NCI-H146 treated with DMSO at 0.1 percent for 48 hours (cell line): Measurements from ENCODE around the gene CEP128.

ENCODE experiments used
- DNase-seq: peaks from one replicate; lab custom pipeline; 2025; ENCODE audit not compliant: unreplicated experiment; lab: John Stamatoyannopoulos, UW

The CEP128 gene

GRCh38 chr14:80941241-80942185 is at the start of gene CEP128:
Gene CEP128 (minus strand): TSS chr14:80941738.
- DNase-seq: peak; percentile 89

GRCh38 chr14:80988735-80989429 is 47.3 kb upstream of the CEP128 start:
- DNase-seq: no peak

GRCh38 chr14:80988192-80988591 is 46.7 kb upstream of the CEP128 start:
- no peak for DNase-seq

- DNase-seq: peak; percentile 14
Observed at GRCh38 chr14:80987235-80988032, 45.9 kb upstream of the CEP128 start.

GRCh38 chr14:80982711-80983110 is 41.2 kb upstream of the CEP128 start:
- no peak for DNase-seq

- no peak for DNase-seq
Observed at GRCh38 chr14:80981673-80982072, 40.1 kb upstream of the CEP128 start.

- DNase-seq: no peak
Observed at GRCh38 chr14:80981156-80981555, 39.6 kb upstream of the CEP128 start.

GRCh38 chr14:80979951-80980350 is 38.4 kb upstream of the CEP128 start:
- no peak for DNase-seq

GRCh38 chr14:80978403-80978802 is 36.9 kb upstream of the CEP128 start:
- no peak for DNase-seq

GRCh38 chr14:80977221-80977620 is 35.7 kb upstream of the CEP128 start:
- DNase-seq: no peak

GRCh38 chr14:80974679-80975078 is 33.1 kb upstream of the CEP128 start:
- no peak for DNase-seq

GRCh38 chr14:80973931-80974641 is 32.5 kb upstream of the CEP128 start:
- no peak for DNase-seq

- no peak for DNase-seq
Observed at GRCh38 chr14:80965037-80965436, 23.5 kb upstream of the CEP128 start.

GRCh38 chr14:80959496-80959895 is 18.0 kb upstream of the CEP128 start:
- no peak for DNase-seq

GRCh38 chr14:80958939-80959338 is 17.4 kb upstream of the CEP128 start:
- no peak for DNase-seq

- DNase-seq: no peak
Observed at GRCh38 chr14:80958226-80958625, 16.7 kb upstream of the CEP128 start.

- no peak for DNase-seq
Observed at GRCh38 chr14:80957613-80958012, 16.1 kb upstream of the CEP128 start.

- no peak for DNase-seq
Observed at GRCh38 chr14:80956922-80957321, 15.4 kb upstream of the CEP128 start.

GRCh38 chr14:80956102-80956501 is 14.6 kb upstream of the CEP128 start:
- no peak for DNase-seq

GRCh38 chr14:80955416-80955941 is 13.9 kb upstream of the CEP128 start, which contains the start of gene TSHR:
Gene TSHR (plus strand): TSS chr14:80955621. CDS start chr14:80955681, 60 bp downstream.
- no peak for DNase-seq
